K562 (cell line): ENCODE measurements around the gene RPL28. TPM values are rescaled to one million over a fixed set of nuclear protein-coding genes. Genes with fewer than 3 reads are reported as not detected.

Experiments
- ATAC-seq: fragments of 200-7000 bp; cut with Tn5 transposase; 3 replicates; pipeline ENCODE4 v1.9.1; 2020; ENCODE audit warnings: moderate library complexity
- BruUV-seq: library from RNA; stranded (reverse); fragments of 400-500 nt; replicated peaks from 2 replicates; lab custom pipeline; 2021; lab: Mats Ljungman, UMichigan
- CTCF ChIA-PET: fragments of 300-600 bp; formaldehyde crosslinking; extraction: SDS; loops from one replicate; lab custom pipeline; 2021; ENCODE audit warnings: low intra/inter-chr PET ratio; lab: Yijun Ruan, JAX
- POLR2A ChIA-PET: fragments of 300-600, 350-650 bp; sonication (Branson Sonifier 250); formaldehyde crosslinking; extraction: SDS; loops from one replicate; lab custom pipeline; 2021; ENCODE audit warnings: antibody characterized with exemption, inconsistent platforms; lab: Yijun Ruan, JAX
- DNase-seq, 4 experiments: peaks; one replicate each; pipeline versions ENCODE4 v3.0.0 to v3.0.0-alpha.2; 2011 to 2018; ENCODE audit warnings: low spot score in 3 of 4, mixed read lengths in 3 of 4; ENCODE audit errors: extremely low read depth in 1 of 4
- FAIRE-seq: peaks from 2 replicates; lab custom pipeline; 2011; peaks lifted over from hg19 to GRCh38; lab: Jason Lieb, UNC
- H2AFZ ChIP-seq: 2 replicates; pipeline ENCODE4 v1.6.0; 2011; ENCODE audit warnings: low read depth, low read length, control low read depth, inconsistent platforms
- H3K27ac ChIP-seq: fragments of 200-600 bp; 3 replicates; pipeline ENCODE4 v1.8.0; 2011; ENCODE audit warnings: low read depth, mild to moderate bottlenecking, control low read depth, inconsistent platforms, low read length, moderate library complexity, mixed read lengths; ENCODE audit errors: extremely low read depth
- H3K27me3 ChIP-seq, 2 experiments: fragments of 300-600 bp in 1 of 2; 2 replicates in 1 of 2; 3 replicates in 1 of 2; pipeline versions ENCODE4 v1.6.0 to v1.8.0; 2011; ENCODE audit warnings: inconsistent platforms in 2 of 2, low read length in 2 of 2, mild to moderate bottlenecking in 1 of 2, mixed read lengths in 1 of 2, moderate library complexity in 1 of 2; ENCODE audit not compliant: control insufficient read depth in 2 of 2, insufficient read depth in 2 of 2
- H3K36me3 ChIP-seq: fragments of 300-600 bp; 3 replicates; pipeline ENCODE4 v1.8.0; 2011; ENCODE audit warnings: mild to moderate bottlenecking, low read length, inconsistent platforms; ENCODE audit not compliant: control insufficient read depth, insufficient read depth
- H3K4me1 ChIP-seq, 2 experiments: fragments of 200-600 bp in 1 of 2; replicated peaks in 1 of 2; 2 replicates in 1 of 2; 3 replicates in 1 of 2; pipeline versions ENCODE4 v1.5.1 to v1.8.0; 2011; ENCODE audit warnings: inconsistent platforms in 2 of 2, low read length in 2 of 2, mild to moderate bottlenecking in 1 of 2, mixed read lengths in 1 of 2, moderate library complexity in 1 of 2; ENCODE audit not compliant: control insufficient read depth in 2 of 2, insufficient read depth in 2 of 2
- H3K4me2 ChIP-seq: 2 replicates; pipeline ENCODE4 v1.6.1; 2011; ENCODE audit warnings: low read length, control low read depth, inconsistent platforms, mixed read lengths; ENCODE audit not compliant: insufficient read depth
- H3K4me3 ChIP-seq: fragments of 200-600 bp; sonication (generic), shearing (Covaris generic); 2 replicates; pipeline ENCODE4 v1.5.1; 2016; ENCODE audit warnings: control low read depth, inconsistent platforms
- H3K79me2 ChIP-seq: fragments of 200-600 bp; 3 replicates; pipeline ENCODE4 v1.8.0; 2011; ENCODE audit warnings: low read length, inconsistent platforms; ENCODE audit not compliant: control insufficient read depth, insufficient read depth
- H3K9ac ChIP-seq, 2 experiments: 2 replicates each; pipeline versions ENCODE4 v1.6.0 to v1.6.1; 2011; ENCODE audit warnings: low read depth in 2 of 2, low read length in 2 of 2, control low read depth in 1 of 2, inconsistent platforms in 1 of 2, mild to moderate bottlenecking in 1 of 2, mixed read lengths in 1 of 2; ENCODE audit not compliant: insufficient read depth in 1 of 2
- H3K9me1 ChIP-seq: one replicate; pipeline ENCODE4 v1.6.0; 2011; ENCODE audit warnings: inconsistent platforms, mild to moderate bottlenecking, low read length, moderate library complexity; ENCODE audit not compliant: control insufficient read depth, insufficient read depth
- H3K9me3 ChIP-seq: replicated peaks from 2 replicates; pipeline ENCODE4 v1.5.1; 2011; ENCODE audit warnings: low read depth, low read length, inconsistent platforms; ENCODE audit not compliant: control insufficient read depth, insufficient read depth
- H4K20me1 ChIP-seq: replicated peaks from 2 replicates; pipeline ENCODE4 v1.6.1; 2011; ENCODE audit warnings: low read length, inconsistent platforms, mixed read lengths; ENCODE audit not compliant: control insufficient read depth, insufficient read depth
- CREM ChIP-seq: IDR thresholded peaks from 2 replicates; pipeline ENCODE4 v1.6.1; 2014; ENCODE audit warnings: antibody characterized with exemption, low read depth
- DACH1 ChIP-seq: fragments of 450-650 bp; IDR thresholded peaks from 2 replicates; pipeline ENCODE4 v1.6.1; 2018; ENCODE audit not compliant: partially characterized antibody
- FUS ChIP-seq: fragments of 200-400 bp; formaldehyde crosslinking; optimal IDR thresholded peaks from 2 replicates; pipeline ENCODE3; 2017; ENCODE audit warnings: low read depth, low read length
- GABPB2 ChIP-seq: fragments of 250-450 bp; sonication (Bioruptor Pico); conservative IDR thresholded peaks from 2 replicates; pipeline ENCODE4 v1.5.1; 2021; ENCODE audit warnings: mild to moderate bottlenecking
- HMG20B ChIP-seq: fragments of 250-450 bp; sonication (Bioruptor Pico); IDR thresholded peaks from 2 replicates; pipeline ENCODE4 v1.5.0; 2021; ENCODE audit warnings: mild to moderate bottlenecking
- ILF3 ChIP-seq: fragments of 450-650 bp; IDR thresholded peaks from 2 replicates; pipeline ENCODE4 v1.6.1; 2018; ENCODE audit warnings: antibody characterized with exemption, mild to moderate bottlenecking, moderate library complexity, borderline replicate concordance
- MYBL2 ChIP-seq, 2 experiments: fragments of 450-650 bp in 1 of 2; sonication (generic) in 1 of 2; formaldehyde crosslinking in 1 of 2; IDR thresholded peaks; 2 replicates each; pipeline versions ENCODE4 v1.6.1 to v1.8.1; 2017 to 2022; ENCODE audit warnings: borderline replicate concordance in 1 of 2, inconsistent platforms in 1 of 2, low read depth in 1 of 2, mild to moderate bottlenecking in 1 of 2, missing genetic modification reagents in 1 of 2, moderate library complexity in 1 of 2
- NONO ChIP-seq, 2 experiments: fragments of 200-400 bp in 1 of 2; fragments of 450-650 bp in 1 of 2; formaldehyde crosslinking in 1 of 2; IDR thresholded peaks; 2 replicates each; pipeline ENCODE4 v1.6.1; 2017; ENCODE audit warnings: low read depth in 2 of 2, mild to moderate bottlenecking in 2 of 2, moderate library complexity in 2 of 2, low read length in 1 of 2
- POLR3A ChIP-seq: IDR thresholded peaks from 2 replicates; pipeline ENCODE4 v1.6.1; 2011; ENCODE audit warnings: borderline replicate concordance, mild to moderate bottlenecking, moderate library complexity; ENCODE audit not compliant: insufficient read length, insufficient read depth; ENCODE audit errors: extremely low read depth
- RBFOX2 ChIP-seq: fragments of 200-400 bp; formaldehyde crosslinking; IDR thresholded peaks from 2 replicates; pipeline ENCODE4 v1.6.1; 2017; ENCODE audit warnings: low read depth, mild to moderate bottlenecking, low read length, moderate library complexity
- TAF9B ChIP-seq: fragments of 450-650 bp; IDR thresholded peaks from 2 replicates; pipeline ENCODE4 v1.6.1; 2018; ENCODE audit warnings: mild to moderate bottlenecking; ENCODE audit not compliant: partially characterized antibody
- WGBS: fragments of 100-300 bp; shearing (Covaris generic); methylation state at CpG from one replicate; pipeline ENCODE4 v1.1.6; 2016; ENCODE audit warnings: low coverage, mixed read lengths; ENCODE audit not compliant: insufficient coverage; ENCODE audit errors: missing lambda C conversion rate; 5-methylcytosine and 5-hydroxymethylcytosine counted together
- in situ Hi-C: fragments of 300-500 bp; cut with MboI; formaldehyde crosslinking; loops from 4 replicates; pipeline ENCODE4 v1.15.0; 2018; ENCODE audit warnings: inconsistent platforms, mixed read lengths
- intact Hi-C: fragments of 100-400 bp; cut with micrococcal nuclease; formaldehyde crosslinking; loops from 2 replicates; pipeline ENCODE4 v1.14.2; 2022
- polyA plus RNA-seq, 8 experiments: library from polyadenylated mRNA; depleted of rRNA in 4 of 8; stranded (reverse) in 5 of 8; unstranded in 3 of 8; fragments of >200 nt; fragmentation: Nextera tagmentation in 2 of 8; fragmentation: Illumina TruSeq in 1 of 8; extraction: Ambion mirVana in 2 of 8; extraction: Trizol in 1 of 8; gene quantifications; 2 replicates each; pipeline versions ENCODE4 v1.2.1 to v1.2.3, GENCODE V29; 2011 to 2014; ENCODE audit warnings: inconsistent platforms in 1 of 8, missing spikeins in 1 of 8
- total RNA-seq, 7 experiments: library from RNA; depleted of rRNA in 6 of 7; stranded (reverse); fragments of >200 nt in 6 of 7; fragmentation: Illumina TruSeq in 2 of 7; extraction: Trizol in 2 of 7; gene quantifications; 2 replicates each; pipeline versions ENCODE4 v1.2.1 to v1.2.3, GENCODE V29; 2011 to 2021; ENCODE audit warnings: low replicate concordance in 1 of 7
- TF ChIP-seq, protein P1 (sequence below): fragments of 250-450 bp; sonication (Bioruptor Pico); IDR thresholded peaks from 2 replicates; pipeline ENCODE4 v1.5.0; 2022; ENCODE audit warnings: mild to moderate bottlenecking
- TF ChIP-seq, protein P2 (sequence below): sonication (generic); formaldehyde crosslinking; IDR thresholded peaks from 2 replicates; pipeline ENCODE4 v1.8.0; 2023; ENCODE audit warnings: mild to moderate bottlenecking, missing genetic modification reagents
- TF ChIP-seq, protein P3 (sequence below): fragments of 250-450 bp; sonication (Bioruptor Pico); IDR thresholded peaks from 2 replicates; pipeline ENCODE4 v1.9.0; 2021; ENCODE audit warnings: mild to moderate bottlenecking

Gene RPL28
- total and polyA plus RNA-seq, 9 of the 15 experiments (the other 6 are each of a cell fraction or from before 2014, with no cell fraction given) = 124 to 3,106 (median 622) TPM

- Histone ChIP-seq H3K9me1 (no peaks in the 10 kb centered on the region), H3K79me2 (no peaks in the 10 kb centered on the region), H3K36me3 (no peaks in the 10 kb centered on the region), H3K4me3 (peak overlapping the region; percentile 19; the same call in 1 of the 2 replicates), H3K4me1 (peaks cover under 1 to 52% of the 10 kb centered on the region in 2 experiments; a peak in 3 of 5 replicates), H2AFZ (peak overlapping the region; percentile 63), H4K20me1 (0 out of 2 replicates have a peak, but pooled peaks cover 3% of the 10 kb centered on the region), H3K27ac (no peak overlapping the region), H3K9me3 (no peaks in the 10 kb centered on the region), H3K9ac (peak overlapping the region; percentile 12 to 71; a peak in 3 of 4 replicates), H3K4me2 (peak overlapping the region; percentile 18; the same call in 1 of the 2 replicates), H3K27me3 (peaks cover 11% of the 10 kb centered on the region in 2 experiments; a peak in 4 of 5 replicates)
- intact Hi-C loops = no loop called here
- ChIA-PET POLR2A (interaction anchor here (0.7 to 1.5 kb wide), 4 partner anchors 8 to 37 kb away, joined by 3 to 6 read pairs (median 4); no protein-coding TSS in a partner anchor), CTCF (no interaction called here)
- FAIRE-seq (no peak), DNase-seq (peak; percentile 67 to 92 (median 86)), ATAC-seq (peak; percentile 85)
- in situ Hi-C loops = no loop called here
- 34% methylated on average over 19 of the region's 54 CpGs for WGBS
- no TSS peak for BruUV-seq
- 0 out of 4 replicates have a peak, but pooled peaks of 1 of the 2 experiments have one; percentile 20 for TF ChIP-seq NONO (IDR thresholded peaks at IDR 0.05; ENCODE audit: low read depth in 2 of 2, low read length in 1 of 2)
- no peak for TF ChIP-seq FUS
- TF ChIP-seq DACH1 = no peak
- peak; percentile 9; the same call in 1 of the 2 replicates for TF ChIP-seq RBFOX2
- TF ChIP-seq, protein P1, sequence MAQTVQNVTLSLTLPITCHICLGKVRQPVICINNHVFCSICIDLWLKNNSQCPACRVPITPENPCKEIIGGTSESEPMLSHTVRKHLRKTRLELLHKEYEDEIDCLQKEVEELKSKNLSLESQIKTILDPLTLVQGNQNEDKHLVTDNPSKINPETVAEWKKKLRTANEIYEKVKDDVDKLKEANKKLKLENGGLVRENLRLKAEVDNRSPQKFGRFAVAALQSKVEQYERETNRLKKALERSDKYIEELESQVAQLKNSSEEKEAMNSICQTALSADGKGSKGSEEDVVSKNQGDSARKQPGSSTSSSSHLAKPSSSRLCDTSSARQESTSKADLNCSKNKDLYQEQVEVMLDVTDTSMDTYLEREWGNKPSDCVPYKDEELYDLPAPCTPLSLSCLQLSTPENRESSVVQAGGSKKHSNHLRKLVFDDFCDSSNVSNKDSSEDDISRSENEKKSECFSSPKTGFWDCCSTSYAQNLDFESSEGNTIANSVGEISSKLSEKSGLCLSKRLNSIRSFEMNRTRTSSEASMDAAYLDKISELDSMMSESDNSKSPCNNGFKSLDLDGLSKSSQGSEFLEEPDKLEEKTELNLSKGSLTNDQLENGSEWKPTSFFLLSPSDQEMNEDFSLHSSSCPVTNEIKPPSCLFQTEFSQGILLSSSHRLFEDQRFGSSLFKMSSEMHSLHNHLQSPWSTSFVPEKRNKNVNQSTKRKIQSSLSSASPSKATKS (CRISPR knock-in tag) = no peak
- TF ChIP-seq ILF3 = no peak
- TF ChIP-seq POLR3A = no peak
- no peak for TF ChIP-seq MYBL2 (IDR thresholded peaks at IDR 0.05; ENCODE audit: low read depth)
- TF ChIP-seq MYBL2 (CRISPR knock-in tag; IDR thresholded peaks at IDR 0.05; ENCODE audit: borderline replicate concordance) = no peak
- TF ChIP-seq HMG20B = no peak
- TF ChIP-seq CREM = no peak
- TF ChIP-seq, protein P2, sequence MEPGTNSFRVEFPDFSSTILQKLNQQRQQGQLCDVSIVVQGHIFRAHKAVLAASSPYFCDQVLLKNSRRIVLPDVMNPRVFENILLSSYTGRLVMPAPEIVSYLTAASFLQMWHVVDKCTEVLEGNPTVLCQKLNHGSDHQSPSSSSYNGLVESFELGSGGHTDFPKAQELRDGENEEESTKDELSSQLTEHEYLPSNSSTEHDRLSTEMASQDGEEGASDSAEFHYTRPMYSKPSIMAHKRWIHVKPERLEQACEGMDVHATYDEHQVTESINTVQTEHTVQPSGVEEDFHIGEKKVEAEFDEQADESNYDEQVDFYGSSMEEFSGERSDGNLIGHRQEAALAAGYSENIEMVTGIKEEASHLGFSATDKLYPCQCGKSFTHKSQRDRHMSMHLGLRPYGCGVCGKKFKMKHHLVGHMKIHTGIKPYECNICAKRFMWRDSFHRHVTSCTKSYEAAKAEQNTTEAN (CRISPR knock-in tag) = no peak
- TF ChIP-seq, protein P3, sequence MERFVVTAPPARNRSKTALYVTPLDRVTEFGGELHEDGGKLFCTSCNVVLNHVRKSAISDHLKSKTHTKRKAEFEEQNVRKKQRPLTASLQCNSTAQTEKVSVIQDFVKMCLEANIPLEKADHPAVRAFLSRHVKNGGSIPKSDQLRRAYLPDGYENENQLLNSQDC = no peak
- no peak for TF ChIP-seq TAF9B
- no peak for TF ChIP-seq GABPB2 (CRISPR knock-in tag)
Observed at GRCh38 chr19:55368701-55369563, 16.8 kb upstream of the RPL28 start.
